ENCODE data around the gene BICD2. TPM values are rescaled to one million over a fixed set of nuclear protein-coding genes. Genes with fewer than 3 reads are reported as not detected.

Gene BICD2
- total RNA-seq, 1 donor from 2014 or later: 35.4 TPM

GRCh38 chr9:92712767-92713166, 51.9 kb downstream of the BICD2 start:
- Mint-ChIP-seq H3K9me3 (ENCODE audit: unreplicated experiment) (no peaks in the 10 kb centered on the region), H3K27ac (ENCODE audit: unreplicated experiment) (no peak overlapping the region), H3K4me1 (ENCODE audit: unreplicated experiment) (no peaks in the 10 kb centered on the region), H3K4me3 (ENCODE audit: unreplicated experiment) (no peak overlapping the region), H3K27me3 (ENCODE audit: unreplicated experiment) (no peaks in the 10 kb centered on the region), H3K36me3 (ENCODE audit: unreplicated experiment) (peaks cover 20% of the 10 kb centered on the region)
- TF ChIP-seq CTCF (IDR thresholded peaks at IDR 0.05): no peak
- peak; percentile 68 for DNase-seq (ENCODE audit: extremely low spot score, unreplicated experiment)

- no peak for DNase-seq (ENCODE audit: extremely low spot score, unreplicated experiment)
- H3K4me3 Mint-ChIP-seq (ENCODE audit: unreplicated experiment): no peak overlapping the region
- H3K27me3 Mint-ChIP-seq (ENCODE audit: unreplicated experiment): no peaks in the 10 kb centered on the region
- H3K36me3 Mint-ChIP-seq (ENCODE audit: unreplicated experiment): peaks cover 20% of the 10 kb centered on the region
- H3K9me3 Mint-ChIP-seq (ENCODE audit: unreplicated experiment): no peaks in the 10 kb centered on the region
- H3K4me1 Mint-ChIP-seq (ENCODE audit: unreplicated experiment): no peaks in the 10 kb centered on the region
- no peak for TF ChIP-seq CTCF (IDR thresholded peaks at IDR 0.05)
- H3K27ac Mint-ChIP-seq (ENCODE audit: unreplicated experiment): no peak overlapping the region
Observed at GRCh38 chr9:92711844-92712243, 52.8 kb downstream of the BICD2 start.

- Mint-ChIP-seq H3K27ac (ENCODE audit: unreplicated experiment) (no peak overlapping the region), H3K36me3 (ENCODE audit: unreplicated experiment) (peaks cover 20% of the 10 kb centered on the region), H3K9me3 (ENCODE audit: unreplicated experiment) (no peaks in the 10 kb centered on the region), H3K4me1 (ENCODE audit: unreplicated experiment) (no peaks in the 10 kb centered on the region), H3K4me3 (ENCODE audit: unreplicated experiment) (no peak overlapping the region), H3K27me3 (ENCODE audit: unreplicated experiment) (no peaks in the 10 kb centered on the region)
- no peak for TF ChIP-seq CTCF (IDR thresholded peaks at IDR 0.05)
- DNase-seq (ENCODE audit: extremely low spot score, unreplicated experiment): no peak
Observed at GRCh38 chr9:92711146-92711545, 53.5 kb downstream of the BICD2 start.

- peaks cover 20% of the 10 kb centered on the region for H3K36me3 Mint-ChIP-seq (ENCODE audit: unreplicated experiment)
- H3K4me1 Mint-ChIP-seq (ENCODE audit: unreplicated experiment): no peaks in the 10 kb centered on the region
- H3K9me3 Mint-ChIP-seq (ENCODE audit: unreplicated experiment): no peaks in the 10 kb centered on the region
- no peak overlapping the region for H3K27ac Mint-ChIP-seq (ENCODE audit: unreplicated experiment)
- no peak overlapping the region for H3K4me3 Mint-ChIP-seq (ENCODE audit: unreplicated experiment)
- no peaks in the 10 kb centered on the region for H3K27me3 Mint-ChIP-seq (ENCODE audit: unreplicated experiment)
- no peak for TF ChIP-seq CTCF (IDR thresholded peaks at IDR 0.05)
- DNase-seq (ENCODE audit: extremely low spot score, unreplicated experiment): peak; percentile 65
Observed at GRCh38 chr9:92710368-92710767, 54.3 kb downstream of the BICD2 start.

- Mint-ChIP-seq H3K36me3 (ENCODE audit: unreplicated experiment) (peaks cover 20% of the 10 kb centered on the region), H3K27ac (ENCODE audit: unreplicated experiment) (no peak overlapping the region), H3K4me1 (ENCODE audit: unreplicated experiment) (no peaks in the 10 kb centered on the region), H3K4me3 (ENCODE audit: unreplicated experiment) (no peak overlapping the region), H3K9me3 (ENCODE audit: unreplicated experiment) (no peaks in the 10 kb centered on the region), H3K27me3 (ENCODE audit: unreplicated experiment) (no peaks in the 10 kb centered on the region)
- TF ChIP-seq CTCF (IDR thresholded peaks at IDR 0.05): no peak
- peak; percentile 68 for DNase-seq (ENCODE audit: extremely low spot score, unreplicated experiment)
Observed at GRCh38 chr9:92709954-92710353, 54.7 kb downstream of the BICD2 start.
